K562 (cell line): ENCODE data around the gene FHIT. TPM values are rescaled to one million over a fixed set of nuclear protein-coding genes. Genes with fewer than 3 reads are reported as not detected.

Source experiments
- ATAC-seq: fragments of 200-7000 bp; cut with Tn5 transposase; 3 replicates; pipeline ENCODE4 v1.9.1; 2020; ENCODE audit warnings: moderate library complexity
- BruUV-seq: library from RNA; stranded (reverse); fragments of 400-500 nt; replicated peaks from 2 replicates; lab custom pipeline; 2021; lab: Mats Ljungman, UMichigan
- CTCF ChIA-PET: fragments of 300-600 bp; formaldehyde crosslinking; extraction: SDS; loops from one replicate; lab custom pipeline; 2021; ENCODE audit warnings: low intra/inter-chr PET ratio; lab: Yijun Ruan, JAX
- POLR2A ChIA-PET: fragments of 300-600, 350-650 bp; sonication (Branson Sonifier 250); formaldehyde crosslinking; extraction: SDS; loops from one replicate; lab custom pipeline; 2021; ENCODE audit warnings: antibody characterized with exemption, inconsistent platforms; lab: Yijun Ruan, JAX
- DNase-seq, 4 experiments: peaks; one replicate each; pipeline versions ENCODE4 v3.0.0 to v3.0.0-alpha.2; 2011 to 2018; ENCODE audit warnings: low spot score in 3 of 4, mixed read lengths in 3 of 4; ENCODE audit errors: extremely low read depth in 1 of 4
- FAIRE-seq: peaks from 2 replicates; lab custom pipeline; 2011; peaks lifted over from hg19 to GRCh38; lab: Jason Lieb, UNC
- H2AFZ ChIP-seq: 2 replicates; pipeline ENCODE4 v1.6.0; 2011; ENCODE audit warnings: low read depth, low read length, control low read depth, inconsistent platforms
- H3K27ac ChIP-seq: fragments of 200-600 bp; 3 replicates; pipeline ENCODE4 v1.8.0; 2011; ENCODE audit warnings: low read depth, mild to moderate bottlenecking, control low read depth, inconsistent platforms, low read length, moderate library complexity, mixed read lengths; ENCODE audit errors: extremely low read depth
- H3K27me3 ChIP-seq, 2 experiments: fragments of 300-600 bp in 1 of 2; 2 replicates in 1 of 2; 3 replicates in 1 of 2; pipeline versions ENCODE4 v1.6.0 to v1.8.0; 2011; ENCODE audit warnings: inconsistent platforms in 2 of 2, low read length in 2 of 2, mild to moderate bottlenecking in 1 of 2, mixed read lengths in 1 of 2, moderate library complexity in 1 of 2; ENCODE audit not compliant: control insufficient read depth in 2 of 2, insufficient read depth in 2 of 2
- H3K36me3 ChIP-seq: fragments of 300-600 bp; 3 replicates; pipeline ENCODE4 v1.8.0; 2011; ENCODE audit warnings: mild to moderate bottlenecking, low read length, inconsistent platforms; ENCODE audit not compliant: control insufficient read depth, insufficient read depth
- H3K4me1 ChIP-seq, 2 experiments: fragments of 200-600 bp in 1 of 2; replicated peaks in 1 of 2; 2 replicates in 1 of 2; 3 replicates in 1 of 2; pipeline versions ENCODE4 v1.5.1 to v1.8.0; 2011; ENCODE audit warnings: inconsistent platforms in 2 of 2, low read length in 2 of 2, mild to moderate bottlenecking in 1 of 2, mixed read lengths in 1 of 2, moderate library complexity in 1 of 2; ENCODE audit not compliant: control insufficient read depth in 2 of 2, insufficient read depth in 2 of 2
- H3K4me2 ChIP-seq: 2 replicates; pipeline ENCODE4 v1.6.1; 2011; ENCODE audit warnings: low read length, control low read depth, inconsistent platforms, mixed read lengths; ENCODE audit not compliant: insufficient read depth
- H3K4me3 ChIP-seq: fragments of 200-600 bp; sonication (generic), shearing (Covaris generic); 2 replicates; pipeline ENCODE4 v1.5.1; 2016; ENCODE audit warnings: control low read depth, inconsistent platforms
- H3K79me2 ChIP-seq: fragments of 200-600 bp; 3 replicates; pipeline ENCODE4 v1.8.0; 2011; ENCODE audit warnings: low read length, inconsistent platforms; ENCODE audit not compliant: control insufficient read depth, insufficient read depth
- H3K9ac ChIP-seq, 2 experiments: 2 replicates each; pipeline versions ENCODE4 v1.6.0 to v1.6.1; 2011; ENCODE audit warnings: low read depth in 2 of 2, low read length in 2 of 2, control low read depth in 1 of 2, inconsistent platforms in 1 of 2, mild to moderate bottlenecking in 1 of 2, mixed read lengths in 1 of 2; ENCODE audit not compliant: insufficient read depth in 1 of 2
- H3K9me1 ChIP-seq: one replicate; pipeline ENCODE4 v1.6.0; 2011; ENCODE audit warnings: inconsistent platforms, mild to moderate bottlenecking, low read length, moderate library complexity; ENCODE audit not compliant: control insufficient read depth, insufficient read depth
- H3K9me3 ChIP-seq: replicated peaks from 2 replicates; pipeline ENCODE4 v1.5.1; 2011; ENCODE audit warnings: low read depth, low read length, inconsistent platforms; ENCODE audit not compliant: control insufficient read depth, insufficient read depth
- H4K20me1 ChIP-seq: replicated peaks from 2 replicates; pipeline ENCODE4 v1.6.1; 2011; ENCODE audit warnings: low read length, inconsistent platforms, mixed read lengths; ENCODE audit not compliant: control insufficient read depth, insufficient read depth
- HNRNPL ChIP-seq: fragments of 200-400 bp; formaldehyde crosslinking; IDR thresholded peaks from 2 replicates; pipeline ENCODE4 v1.6.1; 2017; ENCODE audit warnings: low read depth, mild to moderate bottlenecking, low read length
- HOXB6 ChIP-seq: fragments of 250-450 bp; sonication (Bioruptor Pico); IDR thresholded peaks from 2 replicates; pipeline ENCODE4 v1.5.1; 2022; ENCODE audit warnings: mild to moderate bottlenecking, borderline replicate concordance
- NCOA4 ChIP-seq: fragments of 450-650 bp; IDR thresholded peaks from 2 replicates; pipeline ENCODE4 v1.6.1; 2018; ENCODE audit warnings: mild to moderate bottlenecking; ENCODE audit not compliant: partially characterized antibody
- SMAD3 ChIP-seq: fragments of 450-650 bp; formaldehyde crosslinking; conservative IDR thresholded peaks from 2 replicates; pipeline ENCODE4 v1.4.0; 2020; ENCODE audit warnings: mild to moderate bottlenecking
- ZEB2 ChIP-seq: fragments of 450-650 bp; IDR thresholded peaks from 2 replicates; pipeline ENCODE4 v1.6.1; 2016
- WGBS: fragments of 100-300 bp; shearing (Covaris generic); methylation state at CpG from one replicate; pipeline ENCODE4 v1.1.6; 2016; ENCODE audit warnings: low coverage, mixed read lengths; ENCODE audit not compliant: insufficient coverage; ENCODE audit errors: missing lambda C conversion rate; 5-methylcytosine and 5-hydroxymethylcytosine counted together
- in situ Hi-C: fragments of 300-500 bp; cut with MboI; formaldehyde crosslinking; loops from 4 replicates; pipeline ENCODE4 v1.15.0; 2018; ENCODE audit warnings: inconsistent platforms, mixed read lengths
- intact Hi-C: fragments of 100-400 bp; cut with micrococcal nuclease; formaldehyde crosslinking; loops from 2 replicates; pipeline ENCODE4 v1.14.2; 2022
- polyA plus RNA-seq, 8 experiments: library from polyadenylated mRNA; depleted of rRNA in 4 of 8; stranded (reverse) in 5 of 8; unstranded in 3 of 8; fragments of >200 nt; fragmentation: Nextera tagmentation in 2 of 8; fragmentation: Illumina TruSeq in 1 of 8; extraction: Ambion mirVana in 2 of 8; extraction: Trizol in 1 of 8; gene quantifications; 2 replicates each; pipeline versions ENCODE4 v1.2.1 to v1.2.3, GENCODE V29; 2011 to 2014; ENCODE audit warnings: inconsistent platforms in 1 of 8, missing spikeins in 1 of 8
- total RNA-seq, 7 experiments: library from RNA; depleted of rRNA in 6 of 7; stranded (reverse); fragments of >200 nt in 6 of 7; fragmentation: Illumina TruSeq in 2 of 7; extraction: Trizol in 2 of 7; gene quantifications; 2 replicates each; pipeline versions ENCODE4 v1.2.1 to v1.2.3, GENCODE V29; 2011 to 2021; ENCODE audit warnings: low replicate concordance in 1 of 7

FHIT gene
- total and polyA plus RNA-seq, 9 of the 15 experiments (the other 6 are each of a cell fraction or from before 2014, with no cell fraction given) = 1.7 to 9.1 (median 4.3) TPM

GRCh38 chr3:60792249-60792852, 458.9 kb downstream of the FHIT start:
- no peak for DNase-seq
- Histone ChIP-seq H3K79me2 (no peaks in the 10 kb centered on the region), H3K4me3 (no peak overlapping the region), H3K36me3 (no peaks in the 10 kb centered on the region), H3K27me3 (no peaks in the 10 kb centered on the region), H3K9ac (no peak overlapping the region)
- POLR2A ChIA-PET = no interaction called here
- TF ChIP-seq HNRNPL = no peak
- TF ChIP-seq, all 486 proteins: peak for 0
- no TSS peak for BruUV-seq
- Histone ChIP-seq H3K4me2 (no peak overlapping the region), H3K9me3 (no peaks in the 10 kb centered on the region), H3K4me1 (no peaks in the 10 kb centered on the region; a peak in 1 of 5 replicates), H3K9me1 (no peaks in the 10 kb centered on the region), H2AFZ (no peak overlapping the region), H4K20me1 (no peaks in the 10 kb centered on the region), H3K27ac (no peak overlapping the region)
- ATAC-seq = no peak
- FAIRE-seq = no peak
- intact Hi-C loops = no loop called here
- in situ Hi-C loops = no loop called here
- CTCF ChIA-PET = interaction anchor here (0.6 kb wide), 1 partner anchor 50 kb away, joined by 3 read pairs; no protein-coding TSS in a partner anchor
- 0% methylated on average over 3 of the region's 3 CpGs for WGBS

GRCh38 chr3:60788185-60788584, 463.1 kb downstream of the FHIT start:
- Histone ChIP-seq H4K20me1 (no peaks in the 10 kb centered on the region), H3K4me1 (no peaks in the 10 kb centered on the region), H3K27ac (no peak overlapping the region), H3K27me3 (no peaks in the 10 kb centered on the region), H2AFZ (no peak overlapping the region), H3K4me3 (no peak overlapping the region), H3K36me3 (no peaks in the 10 kb centered on the region), H3K9me3 (no peaks in the 10 kb centered on the region), H3K9ac (no peak overlapping the region), H3K4me2 (no peak overlapping the region), H3K79me2 (no peaks in the 10 kb centered on the region), H3K9me1 (no peaks in the 10 kb centered on the region)
- 0% methylated on average over 2 of the region's 3 CpGs for WGBS
- intact Hi-C loops (no loop called here), in situ Hi-C loops (no loop called here)
- TF ChIP-seq NCOA4 = no peak
- TF ChIP-seq HOXB6 (CRISPR knock-in tag) = no peak
- no peak for TF ChIP-seq ZEB2
- TF ChIP-seq SMAD3 = no peak
- ChIA-PET POLR2A (no interaction called here), CTCF (no interaction called here)
- ATAC-seq (no peak), FAIRE-seq (no peak), DNase-seq (no peak)
- no TSS peak for BruUV-seq
